ENCODE data around the gene RAC2. TPM values are rescaled to one million over a fixed set of nuclear protein-coding genes. Genes with fewer than 3 reads are reported as not detected.
"Not testable (repeated sequence)": the region's sequence is repeated elsewhere in the genome, so short reads cannot be mapped to it uniquely, and the experiment has no call there.

Gene RAC2
- total RNA-seq, 2 donors from 2014 or later = 20.9 to 22.6 TPM

GRCh38 chr22:37240240-37240940 lies 3.7 kb downstream of the RAC2 start:
- DNase-seq (no peak), ATAC-seq (no peak)
- intact Hi-C loops (cut with DNase I, micrococcal nuclease) = no loop called here

- DNase-seq = no peak
- no peak for ATAC-seq
- intact Hi-C loops (cut with DNase I, micrococcal nuclease) = no loop called here
Measured at GRCh38 chr22:37239336-37240239, 4.5 kb downstream of the RAC2 start.

DNA sequence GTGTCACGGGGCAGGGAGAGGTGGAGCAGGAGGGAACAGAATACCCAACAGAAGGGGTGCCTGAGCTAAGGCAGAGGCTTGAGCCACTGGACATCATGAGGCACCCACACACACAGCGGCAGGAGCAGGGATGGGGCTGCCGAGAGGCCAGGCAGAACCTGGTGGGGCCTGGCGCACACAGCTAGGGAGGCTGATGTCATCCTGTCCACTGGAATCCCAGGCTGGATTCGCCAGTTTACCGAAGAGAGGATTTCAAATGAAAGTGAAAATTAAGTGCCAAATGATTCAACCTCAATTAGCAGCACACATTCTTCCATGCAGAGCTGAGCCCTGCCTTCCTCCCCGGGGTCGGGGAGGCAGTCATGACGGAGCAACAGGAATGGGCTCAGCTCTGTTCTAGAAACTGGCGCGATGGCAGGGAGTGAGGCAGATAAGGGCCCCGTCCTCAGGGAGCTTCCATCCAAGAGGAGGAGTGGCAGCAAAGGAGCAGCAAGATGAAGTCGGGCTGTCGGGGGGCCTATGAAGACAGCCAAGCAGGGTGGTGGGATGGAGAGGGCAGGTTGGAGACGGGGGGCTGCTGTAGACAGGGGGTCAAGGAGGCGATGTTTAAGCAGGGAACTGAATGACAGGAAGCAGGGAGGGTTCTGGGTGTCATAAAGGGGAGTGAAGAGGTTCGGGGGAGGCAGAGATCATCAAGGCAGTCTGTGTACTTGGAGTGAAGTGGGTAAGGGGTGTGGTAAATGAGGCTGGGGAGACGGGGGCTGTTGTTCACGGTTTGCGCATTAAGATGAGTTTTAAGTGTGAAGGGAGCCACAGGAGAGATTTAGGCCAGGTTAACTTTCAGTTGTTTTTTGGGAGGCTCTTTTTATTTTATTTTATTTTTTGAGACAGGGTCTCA lies 6.4 kb downstream of the RAC2 start:
- ATAC-seq (no peak), DNase-seq (no peak)
- intact Hi-C loops (cut with DNase I, micrococcal nuclease) = no loop called here

- ATAC-seq (no peak), DNase-seq (no peak)
- intact Hi-C loops (cut with DNase I, micrococcal nuclease) = no loop called here
Measured at GRCh38 chr22:37235897-37236607, 8.0 kb downstream of the RAC2 start.

GRCh38 chr22:37234736-37235711 lies 9.0 kb downstream of the RAC2 start:
- no peak for DNase-seq
- intact Hi-C loops (cut with DNase I, micrococcal nuclease) = no loop called here
- ATAC-seq = no peak

DNA sequence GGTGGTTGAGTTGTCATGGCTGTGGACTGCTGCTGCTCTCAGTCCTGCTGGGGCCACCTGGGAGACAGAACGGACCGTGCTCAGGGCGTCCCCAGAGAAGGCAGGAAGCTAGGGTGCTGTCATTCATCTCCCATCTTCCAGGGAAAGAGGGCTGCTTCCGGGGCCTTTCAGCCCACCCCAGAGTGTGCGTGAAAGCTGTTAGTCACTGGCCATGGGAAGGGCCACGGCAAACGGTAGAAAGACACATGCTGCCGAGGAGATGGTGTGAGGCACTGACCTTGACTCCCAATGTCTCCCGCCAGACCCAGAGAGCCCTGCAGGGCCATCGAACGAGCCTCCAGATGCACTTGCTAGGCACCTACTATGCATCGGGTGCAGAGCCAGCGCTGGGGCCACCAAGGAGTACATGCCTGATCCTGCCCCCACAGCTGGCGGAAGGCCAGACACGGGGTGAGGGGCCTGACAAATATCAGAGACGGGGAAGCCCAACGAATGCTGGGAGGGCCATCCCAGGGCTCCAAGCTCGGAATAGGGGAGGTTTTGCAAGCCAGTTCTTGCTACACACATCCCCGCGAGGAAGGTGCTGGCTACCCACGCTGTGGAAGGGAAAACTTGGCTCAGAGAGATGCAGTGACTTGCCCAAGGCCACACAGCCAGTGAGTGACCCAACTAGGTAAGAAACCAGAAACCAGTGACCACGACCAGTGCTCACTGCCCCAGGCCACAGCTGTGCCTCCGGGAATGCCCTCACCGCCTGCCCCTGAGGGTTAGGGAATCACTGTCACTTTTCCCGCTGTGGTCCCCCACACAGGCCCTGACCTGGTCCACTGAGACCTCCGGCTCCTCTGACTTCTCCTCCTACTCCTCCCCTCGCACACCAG lies 10.1 kb downstream of the RAC2 start:
- ATAC-seq (no peak), DNase-seq (no peak)
- intact Hi-C loops (cut with DNase I, micrococcal nuclease) = no loop called here

DNA sequence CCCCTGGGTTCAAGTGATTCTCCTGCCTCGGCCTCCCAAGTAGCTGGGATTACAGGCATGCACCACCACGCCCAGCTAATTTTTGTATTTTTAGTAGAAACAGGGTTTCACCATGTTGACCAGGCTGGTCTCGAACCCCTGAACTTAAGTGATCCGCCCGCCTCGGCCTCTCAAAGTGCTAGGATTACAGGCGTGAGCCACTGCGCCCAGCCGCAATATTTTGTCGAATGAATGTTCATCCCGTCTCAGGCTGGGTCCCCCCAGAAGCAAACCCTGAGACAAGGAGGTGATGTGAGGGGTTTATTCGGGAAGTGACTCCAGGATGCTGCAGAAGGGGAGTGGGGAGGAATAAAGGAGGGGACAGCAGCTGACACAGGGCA lies 10.7 kb downstream of the RAC2 start:
- ATAC-seq; intact Hi-C loops (cut with DNase I, micrococcal nuclease); DNase-seq: not testable (repeated sequence)

DNA sequence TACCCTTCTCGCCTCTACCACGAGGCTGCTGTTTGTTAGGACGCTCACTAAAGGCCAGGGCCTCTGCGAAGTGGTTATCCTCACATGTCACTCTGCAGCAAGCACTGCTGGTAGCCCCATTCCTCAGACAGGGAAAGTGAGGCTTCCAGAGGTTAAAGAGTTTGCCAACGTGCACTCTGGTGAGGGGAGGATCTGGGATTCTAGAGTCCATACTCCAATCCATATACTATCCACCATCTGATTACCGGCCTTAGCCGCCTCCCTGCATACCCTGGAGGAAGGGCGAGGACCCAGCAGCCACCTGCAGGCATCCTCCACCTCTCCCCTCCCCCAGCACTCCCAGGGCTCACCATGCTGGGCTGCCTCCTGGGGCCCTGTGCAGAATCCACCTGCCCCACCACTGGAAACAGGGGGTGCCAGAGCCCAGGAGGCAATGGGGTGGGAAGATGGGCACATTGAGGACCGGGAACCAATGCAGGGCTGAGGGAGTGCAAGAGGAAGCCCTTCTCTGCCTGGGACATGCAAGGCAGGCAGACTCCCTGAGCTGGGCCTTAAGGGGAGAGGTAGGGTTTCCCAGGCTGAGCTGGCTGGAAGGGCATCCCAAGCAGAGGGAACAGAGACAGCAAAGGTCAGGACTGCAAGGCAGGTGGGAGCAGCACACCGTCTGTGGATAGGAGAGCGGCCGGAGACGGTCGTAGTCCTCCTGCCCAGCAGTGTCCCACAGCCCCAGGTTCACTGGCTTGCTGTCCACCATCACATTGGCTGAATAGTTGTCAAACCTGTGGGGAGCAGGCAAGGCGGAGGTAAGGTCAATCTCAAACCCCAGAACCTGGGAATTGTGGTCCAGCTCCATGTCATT lies 11.7 kb downstream of the RAC2 start:
- ATAC-seq = no peak
- no peak for DNase-seq
- intact Hi-C loops (cut with DNase I, micrococcal nuclease) = no loop called here

DNA sequence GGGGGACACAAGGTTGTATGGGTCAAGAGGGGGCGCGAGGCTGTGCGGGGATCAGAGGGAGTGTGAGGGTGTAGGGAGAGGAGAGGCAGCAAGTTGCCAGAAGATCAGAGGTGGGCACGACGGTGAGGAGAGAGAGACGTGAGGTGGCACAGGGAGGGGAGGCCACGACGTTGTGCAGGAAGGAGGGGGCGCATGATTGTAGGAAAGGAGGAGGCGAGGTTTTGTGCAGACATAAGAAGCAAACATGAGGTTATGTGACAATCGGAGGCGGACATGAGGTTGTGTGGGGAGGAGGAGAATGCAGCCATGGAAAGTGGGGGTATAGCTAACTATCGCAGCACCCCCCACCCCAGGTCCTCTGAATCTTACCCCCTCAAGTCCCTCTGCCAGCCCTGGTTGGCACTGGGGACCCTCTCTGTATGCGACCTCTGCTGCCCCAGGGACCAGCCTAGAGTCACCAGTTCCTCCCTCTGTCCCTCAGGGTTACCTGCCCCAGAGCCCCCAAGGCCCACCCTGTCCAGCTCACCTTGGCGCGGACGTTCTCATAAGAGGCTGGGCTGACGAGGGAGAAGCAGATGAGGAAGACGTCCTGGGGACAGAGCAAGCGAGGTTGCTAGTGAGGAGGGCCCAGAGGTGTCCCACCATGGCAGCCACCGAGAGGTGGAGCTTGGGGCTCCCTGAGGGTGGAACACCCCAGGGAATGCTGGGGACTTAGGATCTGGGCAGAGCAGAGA lies 12.5 kb downstream of the RAC2 start:
- intact Hi-C loops (cut with DNase I, micrococcal nuclease) = no loop called here
- no peak for ATAC-seq
- DNase-seq = no peak

DNA sequence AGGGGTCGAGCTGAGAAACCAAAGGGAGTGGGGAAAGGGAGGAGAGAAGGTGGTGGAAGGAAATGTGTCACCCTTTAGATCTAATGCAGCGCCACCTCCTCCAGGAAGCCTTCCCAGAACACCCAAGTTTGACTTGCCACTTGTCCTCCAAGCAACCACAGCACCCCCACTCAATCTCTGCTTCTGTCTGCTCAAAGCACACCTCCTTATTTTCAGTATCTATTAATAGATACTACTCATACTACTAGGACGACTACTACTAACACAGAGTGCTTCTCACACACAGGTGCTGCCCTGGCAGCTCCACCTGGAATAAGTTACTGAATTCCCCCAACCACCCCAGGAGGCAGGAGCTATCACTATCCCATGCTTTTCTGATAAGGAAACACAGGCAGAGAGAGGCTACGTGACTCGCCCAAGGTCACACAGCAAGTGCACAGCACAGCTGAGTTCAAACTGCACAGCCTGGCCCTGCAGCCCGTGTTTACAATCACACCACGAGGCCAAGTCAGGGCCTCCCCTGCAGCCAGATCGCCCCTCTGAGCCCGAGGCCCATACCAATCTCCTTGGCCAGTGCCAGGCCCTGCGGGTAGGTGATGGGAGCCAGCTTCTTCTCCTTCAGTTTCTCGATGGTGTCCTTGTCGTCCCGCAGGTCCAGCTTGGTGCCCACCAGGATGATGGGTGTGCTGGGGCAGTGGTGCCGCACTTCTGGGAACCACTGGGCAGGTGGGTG lies 13.2 kb downstream of the RAC2 start:
- intact Hi-C loops (cut with DNase I, micrococcal nuclease) = no loop called here
- no peak for DNase-seq
- no peak for ATAC-seq

- DNase-seq = peak; percentile 70 to 72
- intact Hi-C loops (cut with DNase I, micrococcal nuclease) = no loop called here
- peak; percentile 54 for ATAC-seq
Measured at GRCh38 chr22:37229805-37230672, 14.0 kb downstream of the RAC2 start.

- intact Hi-C loops (cut with DNase I, micrococcal nuclease) = no loop called here
- DNase-seq = no peak
- ATAC-seq = peak; percentile 22
Measured at GRCh38 chr22:37229012-37229804, 14.9 kb downstream of the RAC2 start.
